NOMO-1 treated with DMSO at 0.1 percent for 48 hours (cell line): ENCODE data around the gene ZFHX2.
"Not testable (repeated sequence)": the region's sequence is repeated elsewhere in the genome, so short reads cannot be mapped to it uniquely, and the experiment has no call there.

Experiments
- DNase-seq: peaks from one replicate; lab custom pipeline; 2025; ENCODE audit not compliant: unreplicated experiment; lab: John Stamatoyannopoulos, UW

ZFHX2 gene

GRCh38 chr14:23551266-23552028 is at the start of gene ZFHX2:
Gene ZFHX2 (minus strand): TSS chr14:23551765. CDS start chr14:23535325, 16,440 bp downstream.
- DNase-seq: peak; percentile 43

- no peak for DNase-seq
Measured at GRCh38 chr14:23600806-23601205, 49.2 kb upstream of the ZFHX2 start.

GRCh38 chr14:23600322-23600707 is 48.8 kb upstream of the ZFHX2 start:
- no peak for DNase-seq

GRCh38 chr14:23594191-23594590 is 42.6 kb upstream of the ZFHX2 start:
- not testable (repeated sequence) for DNase-seq

- DNase-seq: no peak
Measured at GRCh38 chr14:23590198-23590597, 38.6 kb upstream of the ZFHX2 start.

GRCh38 chr14:23589606-23590005 is 38.0 kb upstream of the ZFHX2 start:
- DNase-seq: no peak

- peak; percentile 73 for DNase-seq
Measured at GRCh38 chr14:23588884-23589598, 37.5 kb upstream of the ZFHX2 start.

- DNase-seq: not testable (repeated sequence)
Measured at GRCh38 chr14:23584527-23585203, 33.1 kb upstream of the ZFHX2 start.

- not testable (repeated sequence) for DNase-seq
Measured at GRCh38 chr14:23583761-23584526, 32.4 kb upstream of the ZFHX2 start.

GRCh38 chr14:23582906-23583760 is 31.6 kb upstream of the ZFHX2 start:
- no peak for DNase-seq

- no peak for DNase-seq
Measured at GRCh38 chr14:23580948-23581281, 29.4 kb upstream of the ZFHX2 start.

GRCh38 chr14:23580152-23580926 is 28.8 kb upstream of the ZFHX2 start:
- no peak for DNase-seq

- no peak for DNase-seq
Measured at GRCh38 chr14:23579739-23580138, 28.2 kb upstream of the ZFHX2 start.

- no peak for DNase-seq
Measured at GRCh38 chr14:23579311-23579630, 27.7 kb upstream of the ZFHX2 start.

GRCh38 chr14:23578560-23579310 is 27.2 kb upstream of the ZFHX2 start, which contains the start of gene JPH4:
Gene JPH4 (minus strand): TSS chr14:23578790. CDS start chr14:23577453, 1,337 bp downstream.
- DNase-seq: no peak

- no peak for DNase-seq
Measured at GRCh38 chr14:23577710-23578392, 26.3 kb upstream of the ZFHX2 start.

GRCh38 chr14:23577004-23577681 is 25.6 kb upstream of the ZFHX2 start:
- DNase-seq: no peak
